ENCODE measurements around the gene CATSPER3. TPM values are rescaled to one million over a fixed set of nuclear protein-coding genes. Genes with fewer than 3 reads are reported as not detected.
"Not testable (repeated sequence)": the region's sequence is repeated elsewhere in the genome, so short reads cannot be mapped to it uniquely, and the experiment has no call there.

CATSPER3 gene
- total and polyA plus RNA-seq, 2 of the 13 experiments (the other 11 are each of a cell fraction or from before 2014, with no cell fraction given): 0.33 to 0.37 TPM

DNA sequence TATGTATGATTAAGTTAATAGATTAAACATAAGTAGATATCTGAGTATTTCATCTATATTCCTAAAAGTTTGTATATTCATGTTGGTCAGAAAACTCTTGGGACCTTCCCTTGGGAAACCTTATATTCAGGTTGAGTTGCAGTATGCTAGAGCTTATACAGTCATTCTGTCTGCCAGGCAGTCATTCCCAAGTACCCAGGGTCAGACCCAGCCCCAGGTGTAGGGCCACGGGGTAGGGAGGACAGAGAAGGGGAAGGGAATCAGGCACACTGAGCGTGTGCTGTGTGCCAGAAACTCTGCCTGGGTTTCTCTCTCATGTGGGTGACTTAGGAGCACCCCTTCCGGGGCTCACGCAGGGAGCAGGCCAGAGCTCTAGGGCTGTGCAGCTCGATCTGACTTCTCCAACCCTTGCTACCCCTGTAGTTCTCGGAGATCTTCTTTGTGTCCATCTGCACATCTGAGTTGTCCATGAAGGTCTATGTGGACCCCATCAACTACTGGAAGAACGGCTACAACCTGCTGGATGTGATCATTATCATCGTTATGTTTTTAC is 28.2 kb downstream of the CATSPER3 start (continued):
- TF ChIP-seq KAT7 (CRISPR knock-in tag; IDR thresholded peaks at IDR 0.05; ENCODE audit: borderline replicate concordance) (no peak), ZNF20 (CRISPR knock-in tag; IDR thresholded peaks at IDR 0.05) (no peak)
- TF ChIP-seq, protein P1, sequence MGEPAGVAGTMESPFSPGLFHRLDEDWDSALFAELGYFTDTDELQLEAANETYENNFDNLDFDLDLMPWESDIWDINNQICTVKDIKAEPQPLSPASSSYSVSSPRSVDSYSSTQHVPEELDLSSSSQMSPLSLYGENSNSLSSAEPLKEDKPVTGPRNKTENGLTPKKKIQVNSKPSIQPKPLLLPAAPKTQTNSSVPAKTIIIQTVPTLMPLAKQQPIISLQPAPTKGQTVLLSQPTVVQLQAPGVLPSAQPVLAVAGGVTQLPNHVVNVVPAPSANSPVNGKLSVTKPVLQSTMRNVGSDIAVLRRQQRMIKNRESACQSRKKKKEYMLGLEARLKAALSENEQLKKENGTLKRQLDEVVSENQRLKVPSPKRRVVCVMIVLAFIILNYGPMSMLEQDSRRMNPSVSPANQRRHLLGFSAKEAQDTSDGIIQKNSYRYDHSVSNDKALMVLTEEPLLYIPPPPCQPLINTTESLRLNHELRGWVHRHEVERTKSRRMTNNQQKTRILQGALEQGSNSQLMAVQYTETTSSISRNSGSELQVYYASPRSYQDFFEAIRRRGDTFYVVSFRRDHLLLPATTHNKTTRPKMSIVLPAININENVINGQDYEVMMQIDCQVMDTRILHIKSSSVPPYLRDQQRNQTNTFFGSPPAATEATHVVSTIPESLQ (CRISPR knock-in tag; conservative IDR thresholded peaks at IDR 0.05): no peak

DNA sequence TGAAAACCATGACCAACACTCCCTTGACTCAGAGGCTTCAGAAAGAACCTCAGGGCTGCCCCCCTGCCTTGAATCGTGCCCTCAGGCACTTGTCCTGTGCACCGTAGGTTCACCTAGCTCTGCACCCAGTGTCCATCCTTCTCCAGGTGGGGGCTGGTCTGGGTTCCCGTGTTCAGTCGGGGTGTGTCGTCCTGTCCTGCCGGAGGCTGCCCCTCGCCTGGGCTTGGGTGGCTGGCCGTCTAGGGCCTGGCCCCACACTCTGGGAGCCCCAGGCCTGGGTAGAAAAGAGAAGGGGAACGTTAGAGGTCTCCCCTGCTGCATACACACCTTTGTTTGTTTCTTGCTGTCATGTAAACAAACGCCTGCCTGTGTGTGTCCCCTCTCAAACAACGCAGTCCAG is 29.3 kb downstream of the CATSPER3 start:
- 27% methylated on average over 4 of the region's 11 CpGs for WGBS (ENCODE audit: low lambda C conversion rate)
- FAIRE-seq (no peak), ATAC-seq (no peak), DNase-seq (ENCODE audit: low spot score) (no peak)
- Histone ChIP-seq H2AFZ (ENCODE audit: low read length) (no peak overlapping the region), H3K4me1 (ENCODE audit: insufficient read depth, low read length) (no peaks in the 10 kb centered on the region), H4K20me1 (ENCODE audit: insufficient read depth, low read length) (no peaks in the 10 kb centered on the region), H3K36me3 (replicated peaks in 1 of 2; ENCODE audit: control insufficient read depth in 1 of 2, insufficient read depth in 2 of 2, low read length in 2 of 2) (no peaks in the 10 kb centered on the region), H3K4me3 (replicated peaks in 1 of 3; ENCODE audit: insufficient read depth in 1 of 3, low read depth in 2 of 3, low read length in 3 of 3) (no peak overlapping the region), H3K9me3 (ENCODE audit: low read length) (no peaks in the 10 kb centered on the region), H3K27ac (ENCODE audit: extremely low read length, insufficient read depth, low read length) (no peak overlapping the region), H3K79me2 (ENCODE audit: insufficient read depth, low read length) (no peaks in the 10 kb centered on the region), H3K4me2 (ENCODE audit: low read depth, low read length) (no peak overlapping the region), H3K27me3 (ENCODE audit: control insufficient read depth in 1 of 2, insufficient read depth in 2 of 2, low read length in 2 of 2) (no peaks in the 10 kb centered on the region), H3K9ac (ENCODE audit: insufficient read depth, low read depth, low read length) (no peak overlapping the region)
- BruUV-seq (replicated peaks): no TSS peak
- intact Hi-C loops (cut with micrococcal nuclease; ENCODE audit: unreplicated experiment): no loop called here
- ChIA-PET POLR2A (no interaction called here), CTCF (ENCODE audit: low intra/inter-chr PET ratio, low total read pairs) (no interaction called here)
- TF ChIP-seq ZNF367 (CRISPR knock-in tag; IDR thresholded peaks at IDR 0.05; ENCODE audit: borderline replicate concordance): no peak
- in situ Hi-C loops (cut with HindIII; ENCODE audit: extremely low pct_ligation_motif_present, low pct_unique_long_range_greater_than_20kb): no loop called here

DNA sequence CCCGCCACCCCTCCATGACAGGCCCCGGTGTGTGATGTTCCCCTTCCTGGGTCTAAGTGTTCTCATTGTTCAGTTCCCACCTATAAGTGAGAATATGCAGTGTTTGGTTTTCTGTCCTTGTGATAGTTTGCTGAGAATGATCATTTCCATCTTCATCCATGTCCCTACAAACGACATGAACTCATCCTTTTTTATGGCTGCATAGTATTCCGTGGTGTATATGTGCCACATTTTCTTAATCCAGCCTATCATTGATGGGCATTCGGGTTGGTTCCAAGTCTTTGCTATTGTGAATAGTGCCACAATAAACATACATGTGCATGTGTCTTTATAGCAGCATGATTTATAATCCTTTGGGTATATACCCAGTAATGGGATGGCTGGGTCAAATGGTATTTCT is 30.4 kb downstream of the CATSPER3 start:
- H3K9me3 ChIP-seq (ENCODE audit: low read length); H3K27me3 ChIP-seq (ENCODE audit: control insufficient read depth in 1 of 2, insufficient read depth in 2 of 2, low read length in 2 of 2); intact Hi-C loops (cut with micrococcal nuclease; ENCODE audit: unreplicated experiment); H3K4me1 ChIP-seq (ENCODE audit: insufficient read depth, low read length); BruUV-seq (replicated peaks); ATAC-seq; DNase-seq (ENCODE audit: low spot score); H3K4me3 ChIP-seq (replicated peaks in 1 of 3; ENCODE audit: insufficient read depth in 1 of 3, low read depth in 2 of 3, low read length in 3 of 3); CTCF ChIA-PET (ENCODE audit: low intra/inter-chr PET ratio, low total read pairs); H3K79me2 ChIP-seq (ENCODE audit: insufficient read depth, low read length); FAIRE-seq; in situ Hi-C loops (cut with HindIII; ENCODE audit: extremely low pct_ligation_motif_present, low pct_unique_long_range_greater_than_20kb); H2AFZ ChIP-seq (ENCODE audit: low read length); H3K36me3 ChIP-seq (replicated peaks in 1 of 2; ENCODE audit: control insufficient read depth in 1 of 2, insufficient read depth in 2 of 2, low read length in 2 of 2); H4K20me1 ChIP-seq (ENCODE audit: insufficient read depth, low read length); H3K4me2 ChIP-seq (ENCODE audit: low read depth, low read length); POLR2A ChIA-PET; H3K9ac ChIP-seq (ENCODE audit: insufficient read depth, low read depth, low read length); H3K27ac ChIP-seq (ENCODE audit: extremely low read length, insufficient read depth, low read length): not testable (repeated sequence)
- 86% methylated on average over 5 of the region's 5 CpGs for WGBS (ENCODE audit: low lambda C conversion rate)
